NCI-H2171 treated with DMSO at 0.1 percent for 48 hours (cell line): ENCODE measurements around the gene HSD17B7.
A peak's percentile ranks its signal among the peaks of the same experiment; 100 is the strongest.
"Not testable (repeated sequence)": the region's sequence is repeated elsewhere in the genome, so short reads cannot be mapped to it uniquely, and the experiment has no call there.

Experiments used
- DNase-seq: peaks from one replicate; lab custom pipeline; 2025; lab: John Stamatoyannopoulos, UW

Gene HSD17B7

GRCh38 chr1:162790303-162790984, at the start of gene HSD17B7:
TSS of gene HSD17B7 (plus strand) at chr1:162790702. CDS start at chr1:162790801, 99 bp downstream.
- DNase-seq, result peak; percentile 88

- DNase-seq, result no peak
Measured at GRCh38 chr1:162740755-162741154, 49.7 kb upstream of the HSD17B7 start.

GRCh38 chr1:162741574-162741973, 48.9 kb upstream of the HSD17B7 start:
- no peak for DNase-seq

- not testable (repeated sequence) for DNase-seq
Measured at GRCh38 chr1:162746264-162746942, 44.1 kb upstream of the HSD17B7 start.

- DNase-seq, result no peak
Measured at GRCh38 chr1:162753001-162753658, 37.4 kb upstream of the HSD17B7 start.

GRCh38 chr1:162753998-162754585, 36.4 kb upstream of the HSD17B7 start:
- no peak for DNase-seq

- DNase-seq, result no peak
Measured at GRCh38 chr1:162755306-162755705, 35.2 kb upstream of the HSD17B7 start.

- DNase-seq, result no peak
Measured at GRCh38 chr1:162756523-162756922, 34.0 kb upstream of the HSD17B7 start.

GRCh38 chr1:162757476-162757875, 33.0 kb upstream of the HSD17B7 start:
- no peak for DNase-seq

GRCh38 chr1:162765788-162766187, 24.7 kb upstream of the HSD17B7 start:
- DNase-seq, result no peak

- no peak for DNase-seq
Measured at GRCh38 chr1:162772571-162773154, 17.8 kb upstream of the HSD17B7 start.

GRCh38 chr1:162774007-162774406, 16.5 kb upstream of the HSD17B7 start:
- DNase-seq, result no peak

GRCh38 chr1:162779043-162779442, 11.5 kb upstream of the HSD17B7 start:
- no peak for DNase-seq

- no peak for DNase-seq
Measured at GRCh38 chr1:162782671-162783070, 7.8 kb upstream of the HSD17B7 start.

GRCh38 chr1:162784926-162785325, 5.6 kb upstream of the HSD17B7 start:
- not testable (repeated sequence) for DNase-seq

- DNase-seq, result not testable (repeated sequence)
Measured at GRCh38 chr1:162788783-162789182, 1.7 kb upstream of the HSD17B7 start.

- peak; percentile 74 for DNase-seq
Measured at GRCh38 chr1:162790985-162791357, 469 bp downstream of the HSD17B7 start.

GRCh38 chr1:162794284-162794683, 3.8 kb downstream of the HSD17B7 start:
- not testable (repeated sequence) for DNase-seq

GRCh38 chr1:162796617-162797279, 6.2 kb downstream of the HSD17B7 start:
- not testable (repeated sequence) for DNase-seq

- DNase-seq, result peak; percentile 68
Measured at GRCh38 chr1:162799995-162800830, 9.7 kb downstream of the HSD17B7 start.

- DNase-seq, result not testable (repeated sequence)
Measured at GRCh38 chr1:162807503-162807902, 17.0 kb downstream of the HSD17B7 start.
